Keratinocyte (primary cell): ENCODE measurements around the gene ADSL. TPM values are rescaled to one million over a fixed set of nuclear protein-coding genes. Genes with fewer than 3 reads are reported as not detected.

Experiments
- DNase-seq: peaks from one replicate; pipeline ENCODE4 v3.0.0-alpha.2; 2011; ENCODE audit warnings: low read depth, missing footprints, low spot score
- FAIRE-seq: peaks from 2 replicates; lab custom pipeline; 2011; peaks lifted over from hg19 to GRCh38; lab: Jason Lieb, UNC
- H2AFZ ChIP-seq: 2 replicates; pipeline ENCODE4 v1.6.0; 2012; ENCODE audit warnings: low read length, control low read depth, inconsistent platforms; ENCODE audit not compliant: control insufficient read depth
- H3K27ac ChIP-seq: 2 replicates; pipeline ENCODE4 v1.5.1; 2011; ENCODE audit warnings: low read length; ENCODE audit not compliant: control insufficient read depth, insufficient read depth
- H3K27me3 ChIP-seq: 3 replicates; pipeline ENCODE4 v1.6.0; 2011; ENCODE audit warnings: low read length; ENCODE audit not compliant: control insufficient read depth, insufficient read depth; ENCODE audit errors: extremely low read depth
- H3K36me3 ChIP-seq, 2 experiments: 2 replicates in 1 of 2; 3 replicates in 1 of 2; pipeline ENCODE4 v1.5.1; 2011; ENCODE audit warnings: low read length in 2 of 2, mild to moderate bottlenecking in 1 of 2; ENCODE audit not compliant: control insufficient read depth in 2 of 2, insufficient read depth in 2 of 2; ENCODE audit errors: extremely low read depth in 1 of 2
- H3K4me1 ChIP-seq: 3 replicates; pipeline ENCODE4 v1.5.1; 2011; ENCODE audit warnings: low read length; ENCODE audit not compliant: control insufficient read depth, insufficient read depth; ENCODE audit errors: extremely low read depth
- H3K4me2 ChIP-seq: 3 replicates; pipeline ENCODE4 v1.6.0; 2011; ENCODE audit warnings: low read depth, low read length; ENCODE audit not compliant: control insufficient read depth, insufficient read depth; ENCODE audit errors: extremely low read depth
- H3K4me3 ChIP-seq, 3 experiments: fragments of 200-600 bp in 1 of 3; sonication (generic) in 1 of 3; 2 replicates in 2 of 3; 3 replicates in 1 of 3; pipeline ENCODE4 v1.5.1; 2011 to 2016; ENCODE audit warnings: low read length in 3 of 3, mild to moderate bottlenecking in 3 of 3, control low read depth in 2 of 3, inconsistent platforms in 1 of 3, low read depth in 1 of 3, mixed read lengths in 1 of 3, mixed run types in 1 of 3, moderate library complexity in 1 of 3; ENCODE audit not compliant: control insufficient read depth in 2 of 3, insufficient read depth in 2 of 3; ENCODE audit errors: extremely low read depth in 1 of 3
- H3K79me2 ChIP-seq: 2 replicates; pipeline ENCODE4 v1.6.0; 2012; ENCODE audit warnings: low read length; ENCODE audit not compliant: control insufficient read depth, insufficient read depth
- H3K9ac ChIP-seq: 3 replicates; pipeline ENCODE4 v1.6.0; 2011; ENCODE audit warnings: low read length; ENCODE audit not compliant: control insufficient read depth, insufficient read depth; ENCODE audit errors: extremely low read depth
- H3K9me1 ChIP-seq: 3 replicates; pipeline ENCODE4 v1.6.0; 2011; ENCODE audit warnings: low read length; ENCODE audit not compliant: control insufficient read depth, insufficient read depth; ENCODE audit errors: extremely low read depth
- H3K9me3 ChIP-seq: 2 replicates; pipeline ENCODE4 v1.5.1; 2012; ENCODE audit warnings: low read depth, low read length; ENCODE audit not compliant: control insufficient read depth
- H4K20me1 ChIP-seq: 3 replicates; pipeline ENCODE4 v1.6.0; 2011; ENCODE audit warnings: low read length; ENCODE audit not compliant: control insufficient read depth, insufficient read depth; ENCODE audit errors: extremely low read depth
- CTCF ChIP-seq, 3 experiments: IDR thresholded peaks in 1 of 3; conservative IDR thresholded peaks in 1 of 3; optimal IDR thresholded peaks in 1 of 3; 2 replicates in 2 of 3; 3 replicates in 1 of 3; pipeline versions ENCODE3 to v1.5.1; 2011; ENCODE audit warnings: low read length in 3 of 3, mild to moderate bottlenecking in 3 of 3, moderate library complexity in 2 of 3, control low read depth in 1 of 3, inconsistent platforms in 1 of 3; ENCODE audit not compliant: insufficient read depth in 2 of 3; ENCODE audit errors: extremely low read depth in 1 of 3
- EZH2 ChIP-seq: IDR thresholded peaks from one replicate; pipeline ENCODE4 v1.6.1; 2012; ENCODE audit warnings: inconsistent platforms, mild to moderate bottlenecking, low read length, moderate library complexity
- dilution Hi-C: fragments of 300-500 bp; cut with MboI; formaldehyde crosslinking; loops from one replicate; pipeline ENCODE4 v1.7.0; 2020; ENCODE audit warnings: low sequenced_read_pairs; ENCODE audit not compliant: extremely low pct_ligation_motif_present
- polyA plus RNA-seq, 5 experiments: library from polyadenylated mRNA; depleted of rRNA in 3 of 5; stranded (reverse) in 3 of 5; stranded (forward) in 1 of 5; unstranded in 1 of 5; fragments of >200 nt; gene quantifications; 1 replicate in 1 of 5; 2 replicates in 3 of 5; 3 replicates in 1 of 5; pipeline versions ENCODE4 v1.2.1 to v1.2.3, GENCODE V29; 2011 to 2012; ENCODE audit warnings: missing spikeins in 2 of 5, low read depth in 1 of 5, low replicate concordance in 1 of 5

The ADSL gene
- polyA plus RNA-seq, 1 donor (not counting 4 experiments of a cell fraction or from before 2014, with no cell fraction given), result 96.1 TPM

GRCh38 chr22:40381461-40381860, 35.2 kb downstream of the ADSL start:
- Histone ChIP-seq H4K20me1 (no peaks in the 10 kb centered on the region), H3K4me1 (peaks cover 11% of the 10 kb centered on the region), H3K79me2 (peaks cover 55% of the 10 kb centered on the region), H3K4me2 (no peak overlapping the region), H3K4me3 (no peak overlapping the region), H3K27me3 (no peaks in the 10 kb centered on the region), H3K9ac (no peak overlapping the region), H2AFZ (no peak overlapping the region), H3K36me3 (no peaks in the 10 kb centered on the region), H3K9me3 (no peaks in the 10 kb centered on the region), H3K27ac (no peak overlapping the region), H3K9me1 (peaks cover 3% of the 10 kb centered on the region)
- DNase-seq (no peak), FAIRE-seq (no peak)
- dilution Hi-C loops, result no loop called here
- TF ChIP-seq CTCF (optimal IDR thresholded peaks at IDR 0.05 in 1 of 3, IDR thresholded peaks at IDR 0.05 in 1 of 3, conservative IDR thresholded peaks at IDR 0.05 in 1 of 3; ENCODE audit: extremely low read depth in 1 of 3, insufficient read depth in 2 of 3, low read length in 3 of 3) (no peak), EZH2 (no peak)

- DNase-seq, result no peak
- FAIRE-seq, result no peak
- dilution Hi-C loops, result no loop called here
Observed at GRCh38 chr22:40383905-40384304, 37.6 kb downstream of the ADSL start.

More at GRCh38 chr22:40383905-40384304, 37.6 kb downstream of the ADSL start:
- Histone ChIP-seq H3K27me3 (no peaks in the 10 kb centered on the region), H3K4me3 (no peak overlapping the region), H3K27ac (no peak overlapping the region), H3K36me3 (peaks cover 0 to 1% of the 10 kb centered on the region in 2 experiments), H3K4me1 (no peaks in the 10 kb centered on the region), H2AFZ (no peak overlapping the region), H3K4me2 (no peak overlapping the region), H3K9me3 (no peaks in the 10 kb centered on the region), H3K9me1 (peaks cover 3% of the 10 kb centered on the region), H4K20me1 (no peaks in the 10 kb centered on the region), H3K9ac (no peak overlapping the region), H3K79me2 (peaks cover 45% of the 10 kb centered on the region)
- no peak for TF ChIP-seq EZH2
- no peak for TF ChIP-seq CTCF (optimal IDR thresholded peaks at IDR 0.05 in 1 of 3, IDR thresholded peaks at IDR 0.05 in 1 of 3, conservative IDR thresholded peaks at IDR 0.05 in 1 of 3; ENCODE audit: extremely low read depth in 1 of 3, insufficient read depth in 2 of 3, low read length in 3 of 3)
